Measurements from ENCODE around the gene GPNMB. TPM values are rescaled to one million over a fixed set of nuclear protein-coding genes. Genes with fewer than 3 reads are reported as not detected.
A peak's percentile ranks its signal among the peaks of the same experiment; 100 is the strongest.
"Not testable (repeated sequence)": the region's sequence is repeated elsewhere in the genome, so short reads cannot be mapped to it uniquely, and the experiment has no call there.

GPNMB gene
- 13.4 and 57.0 TPM in 2 replicates for total RNA-seq

DNA sequence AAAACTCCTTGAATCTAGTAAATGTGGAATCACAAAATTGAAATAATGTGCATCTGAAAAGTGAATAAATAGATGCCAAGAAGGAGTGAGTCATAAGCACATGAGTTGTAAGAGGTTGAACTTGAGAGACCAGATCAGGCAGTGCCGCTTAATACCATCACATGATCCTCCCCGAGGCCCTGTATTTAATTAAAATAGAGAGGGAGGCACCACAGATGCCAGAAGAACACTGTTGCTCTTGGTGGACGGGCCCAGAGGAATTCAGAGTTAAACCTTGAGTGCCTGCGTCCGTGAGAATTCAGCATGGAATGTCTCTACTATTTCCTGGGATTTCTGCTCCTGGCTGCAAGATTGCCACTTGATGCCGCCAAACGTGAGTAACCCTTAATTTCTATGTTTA lies at the start of gene GPNMB:
GPNMB (plus strand) TSS at position 221 of the 400 bp plus-strand sequence; CDS start at position 304, 83 bp downstream.
- peaks cover 20% of the 10 kb centered on the region for H3K27me3 ChIP-seq (ENCODE audit: control insufficient read depth, insufficient read depth, low read length)
- no peak for FAIRE-seq
- peak within 1 kb of the TSS; percentile 25 for H3K4me3 ChIP-seq (ENCODE audit: low read depth, low read length)
- TF ChIP-seq, protein P1, sequence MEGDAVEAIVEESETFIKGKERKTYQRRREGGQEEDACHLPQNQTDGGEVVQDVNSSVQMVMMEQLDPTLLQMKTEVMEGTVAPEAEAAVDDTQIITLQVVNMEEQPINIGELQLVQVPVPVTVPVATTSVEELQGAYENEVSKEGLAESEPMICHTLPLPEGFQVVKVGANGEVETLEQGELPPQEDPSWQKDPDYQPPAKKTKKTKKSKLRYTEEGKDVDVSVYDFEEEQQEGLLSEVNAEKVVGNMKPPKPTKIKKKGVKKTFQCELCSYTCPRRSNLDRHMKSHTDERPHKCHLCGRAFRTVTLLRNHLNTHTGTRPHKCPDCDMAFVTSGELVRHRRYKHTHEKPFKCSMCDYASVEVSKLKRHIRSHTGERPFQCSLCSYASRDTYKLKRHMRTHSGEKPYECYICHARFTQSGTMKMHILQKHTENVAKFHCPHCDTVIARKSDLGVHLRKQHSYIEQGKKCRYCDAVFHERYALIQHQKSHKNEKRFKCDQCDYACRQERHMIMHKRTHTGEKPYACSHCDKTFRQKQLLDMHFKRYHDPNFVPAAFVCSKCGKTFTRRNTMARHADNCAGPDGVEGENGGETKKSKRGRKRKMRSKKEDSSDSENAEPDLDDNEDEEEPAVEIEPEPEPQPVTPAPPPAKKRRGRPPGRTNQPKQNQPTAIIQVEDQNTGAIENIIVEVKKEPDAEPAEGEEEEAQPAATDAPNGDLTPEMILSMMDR (IDR thresholded peaks at IDR 0.05; ENCODE audit: insufficient read depth, low read length, severe bottlenecking), result no peak
- peak; percentile 83 for DNase-seq (ENCODE audit: low read depth)
- no peaks in the 10 kb centered on the region for H3K36me3 ChIP-seq (ENCODE audit: control insufficient read depth, insufficient read depth, low read length)

DNA sequence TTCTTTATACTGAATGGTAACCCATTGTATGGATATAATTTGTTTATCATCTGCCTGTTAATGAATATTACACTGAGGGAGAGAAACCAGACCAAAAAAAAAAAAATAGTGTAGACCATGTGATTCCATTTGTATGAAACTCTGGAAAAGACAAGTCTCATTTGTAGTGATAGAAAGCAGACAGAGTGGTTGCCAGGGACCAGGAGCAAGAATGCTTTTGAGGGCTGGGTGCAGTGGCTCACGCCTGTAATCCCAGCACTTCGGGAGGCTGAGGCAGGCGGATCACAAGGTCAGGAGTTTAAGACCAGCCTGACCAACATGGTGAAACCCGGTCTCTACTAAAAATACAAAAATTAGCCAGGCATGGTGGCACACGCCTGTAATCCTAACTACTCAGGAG lies 48.8 kb upstream of the GPNMB start:
- not testable (repeated sequence) for H3K36me3 ChIP-seq (ENCODE audit: control insufficient read depth, insufficient read depth, low read length); H3K4me3 ChIP-seq (ENCODE audit: low read depth, low read length); DNase-seq (ENCODE audit: low read depth); FAIRE-seq; H3K27me3 ChIP-seq (ENCODE audit: control insufficient read depth, insufficient read depth, low read length)

DNA sequence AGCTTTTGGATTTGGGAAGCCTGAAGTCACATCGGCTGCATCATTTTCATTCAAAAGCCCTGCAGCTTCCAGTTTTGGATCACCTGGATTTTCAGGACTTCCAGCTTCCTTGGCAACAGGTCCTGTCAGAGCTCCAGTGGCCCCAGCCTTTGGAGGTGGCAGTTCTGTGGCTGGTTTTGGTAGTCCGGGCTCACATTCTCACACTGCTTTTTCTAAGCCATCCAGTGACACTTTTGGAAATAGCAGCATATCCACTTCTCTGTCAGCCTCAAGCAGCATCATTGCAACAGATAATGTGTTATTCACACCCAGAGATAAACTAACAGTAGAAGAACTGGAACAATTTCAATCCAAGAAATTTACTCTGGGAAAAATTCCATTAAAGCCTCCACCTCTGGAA lies 46.2 kb upstream of the GPNMB start:
- H3K36me3 ChIP-seq (ENCODE audit: control insufficient read depth, insufficient read depth, low read length), result peaks cover 3% of the 10 kb centered on the region
- TF ChIP-seq, protein P1 (IDR thresholded peaks at IDR 0.05; ENCODE audit: insufficient read depth, low read length, severe bottlenecking), result no peak
- no peak overlapping the region for H3K4me3 ChIP-seq (ENCODE audit: low read depth, low read length)
- DNase-seq (ENCODE audit: low read depth) (no peak), FAIRE-seq (no peak)
- H3K27me3 ChIP-seq (ENCODE audit: control insufficient read depth, insufficient read depth, low read length), result no peaks in the 10 kb centered on the region

DNA sequence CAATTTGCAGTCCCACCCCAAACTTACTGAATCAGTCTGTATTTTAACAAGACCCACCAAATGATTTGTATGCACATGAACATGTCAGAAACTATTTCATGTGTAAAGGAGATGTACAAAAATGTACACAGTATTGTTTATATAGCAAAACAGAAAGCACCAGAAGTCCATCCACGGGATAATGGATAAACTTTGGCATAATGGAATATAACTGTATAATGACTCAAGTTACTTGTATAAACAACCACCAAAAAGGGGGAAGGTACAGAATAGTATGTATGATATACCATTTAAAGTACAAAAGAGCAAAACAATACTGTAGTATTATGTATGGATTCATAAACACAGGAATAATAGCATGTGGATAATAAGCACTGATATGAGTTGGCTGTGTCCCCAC lies 42.3 kb upstream of the GPNMB start:
- H3K36me3 ChIP-seq (ENCODE audit: control insufficient read depth, insufficient read depth, low read length), result no peaks in the 10 kb centered on the region
- no peak for FAIRE-seq
- no peak for DNase-seq (ENCODE audit: low read depth)
- TF ChIP-seq, protein P1 (IDR thresholded peaks at IDR 0.05; ENCODE audit: insufficient read depth, low read length, severe bottlenecking), result no peak
- no peaks in the 10 kb centered on the region for H3K27me3 ChIP-seq (ENCODE audit: control insufficient read depth, insufficient read depth, low read length)
- H3K4me3 ChIP-seq (ENCODE audit: low read depth, low read length), result no peak overlapping the region

DNA sequence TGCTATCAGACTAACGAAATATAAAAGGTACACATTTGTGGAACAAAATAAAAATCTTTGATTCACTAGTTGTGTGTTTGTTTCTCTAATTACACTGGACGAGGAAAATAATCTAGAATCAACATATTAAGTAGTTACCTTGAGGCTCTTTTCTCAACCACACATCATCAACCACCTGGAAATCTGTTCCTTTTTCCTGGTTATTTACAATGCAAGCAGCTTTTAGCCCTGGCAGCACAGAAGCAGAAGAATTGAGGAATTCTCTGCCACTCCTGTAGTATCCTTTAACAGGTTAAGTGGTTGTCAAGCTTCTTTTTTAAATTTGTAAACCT lies 41.0 kb upstream of the GPNMB start:
- no peaks in the 10 kb centered on the region for H3K36me3 ChIP-seq (ENCODE audit: control insufficient read depth, insufficient read depth, low read length)
- TF ChIP-seq, protein P1 (IDR thresholded peaks at IDR 0.05; ENCODE audit: insufficient read depth, low read length, severe bottlenecking), result no peak
- DNase-seq (ENCODE audit: low read depth) (peak; percentile 18), FAIRE-seq (no peak)
- H3K4me3 ChIP-seq (ENCODE audit: low read depth, low read length), result peak overlapping the region; percentile 30
- H3K27me3 ChIP-seq (ENCODE audit: control insufficient read depth, insufficient read depth, low read length), result no peaks in the 10 kb centered on the region

DNA sequence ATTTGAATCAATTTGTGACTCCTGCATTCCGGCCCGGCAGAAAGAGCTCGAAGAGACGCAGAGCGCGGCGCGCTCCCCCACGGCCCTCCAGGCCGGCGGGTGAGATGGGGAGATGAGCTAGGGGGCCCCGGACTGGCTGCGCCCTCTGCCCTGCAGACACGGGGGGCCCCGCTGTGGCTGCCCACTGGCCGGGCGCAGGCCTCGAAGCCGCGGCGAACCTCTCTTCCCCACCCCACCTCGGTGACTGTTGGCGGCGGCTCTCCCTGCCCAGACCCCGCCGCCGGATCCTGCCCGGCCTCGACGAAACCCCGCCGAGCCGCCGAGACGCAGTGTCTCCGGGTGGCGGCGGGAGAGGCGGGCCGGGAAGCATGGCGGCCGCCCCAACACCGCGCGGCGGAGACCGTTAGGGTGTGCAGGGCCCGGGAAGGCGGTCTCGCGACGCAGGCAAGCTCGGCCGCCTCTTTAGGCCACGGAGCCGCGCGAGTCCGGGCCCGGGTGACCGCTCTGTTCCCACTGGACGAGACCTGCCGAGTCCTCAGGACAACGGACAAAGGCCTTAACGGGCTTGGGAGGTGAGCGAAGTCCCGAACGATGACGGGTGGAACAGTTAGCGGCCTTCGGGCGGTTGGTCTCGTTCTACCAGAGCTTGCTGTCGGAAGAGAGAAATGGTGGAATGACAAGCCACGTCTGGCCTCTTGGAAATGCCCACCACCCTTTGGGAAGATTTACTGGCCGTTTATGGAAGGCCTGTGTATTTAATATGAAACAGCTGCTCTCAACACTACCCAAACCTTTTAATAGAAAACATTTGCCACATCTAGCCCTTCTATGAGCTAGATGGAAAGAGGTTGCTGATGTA lies 40.4 kb upstream of the GPNMB start:
- peak overlapping the region; percentile 30 for H3K4me3 ChIP-seq (ENCODE audit: low read depth, low read length)
- TF ChIP-seq, protein P1 (IDR thresholded peaks at IDR 0.05; ENCODE audit: insufficient read depth, low read length, severe bottlenecking), result no peak
- FAIRE-seq (no peak), DNase-seq (ENCODE audit: low read depth) (no peak)
- H3K36me3 ChIP-seq (ENCODE audit: control insufficient read depth, insufficient read depth, low read length), result no peaks in the 10 kb centered on the region
- no peaks in the 10 kb centered on the region for H3K27me3 ChIP-seq (ENCODE audit: control insufficient read depth, insufficient read depth, low read length)
